Measurements from ENCODE around the gene CRTAC1.

The CRTAC1 gene

GRCh38 chr10:98045785-98046389 lies 15.5 kb upstream of the CRTAC1 start:
- no peak overlapping the region for H3K18ac ChIP-seq (ENCODE audit: low read depth in 1 of 2, low read length in 2 of 2)
- no peak overlapping the region for H3K23ac ChIP-seq (ENCODE audit: low read length in 2 of 2)
- no peak overlapping the region for H4K8ac ChIP-seq (ENCODE audit: low read length)
- H2AK5ac ChIP-seq (ENCODE audit: low read length, severe bottlenecking): no peak overlapping the region
- no peak overlapping the region for H2BK15ac ChIP-seq (ENCODE audit: low read depth, poor library complexity, severe bottlenecking)
- no peak overlapping the region for H3K9ac ChIP-seq (ENCODE audit: low read length)
- no peak overlapping the region for H4K91ac ChIP-seq (ENCODE audit: low read length)
- WGBS: 15% methylated on average over 6 of the region's 6 CpGs
- H2BK5ac ChIP-seq (ENCODE audit: low read depth, low read length, poor library complexity, severe bottlenecking): no peak overlapping the region
- H3K14ac ChIP-seq (ENCODE audit: low read length in 2 of 2): no peak overlapping the region
- DNase-seq: peak; percentile 47
- H3K4me3 ChIP-seq (ENCODE audit: insufficient read depth in 1 of 2, low read depth in 1 of 2, low read length in 2 of 2): no peak overlapping the region
- H2BK120ac ChIP-seq (ENCODE audit: low read depth, low read length): no peak overlapping the region
- no peaks in the 10 kb centered on the region for H3K36me3 ChIP-seq (ENCODE audit: control insufficient read depth in 1 of 2, insufficient read depth in 2 of 2, low read depth in 1 of 2, low read length in 2 of 2)
- H3K79me1 ChIP-seq (replicated peaks; ENCODE audit: low read length, poor library complexity, severe bottlenecking): no peaks in the 10 kb centered on the region
- H3K27ac ChIP-seq (ENCODE audit: low read length, poor library complexity, severe bottlenecking): no peak overlapping the region
- H3K4me2 ChIP-seq (ENCODE audit: low read length, poor library complexity, severe bottlenecking): no peak overlapping the region
- no peak overlapping the region for H3K4ac ChIP-seq (ENCODE audit: low read depth in 1 of 2, low read length in 2 of 2)
- no peaks in the 10 kb centered on the region for H3K9me3 ChIP-seq (ENCODE audit: control insufficient read depth, low read length)
- no peak overlapping the region for H2BK12ac ChIP-seq (ENCODE audit: low read length in 2 of 2)
- H3K27me3 ChIP-seq (ENCODE audit: control insufficient read depth in 1 of 2, insufficient read depth in 1 of 2, low read length in 2 of 2): peaks cover 52 to 53% of the 10 kb centered on the region in 2 experiments
- no peak overlapping the region for H2AFZ ChIP-seq (ENCODE audit: low read depth, low read length)
- H3K4me1 ChIP-seq (ENCODE audit: control insufficient read depth, insufficient read depth, low read depth, low read length): no peaks in the 10 kb centered on the region

GRCh38 chr10:98041352-98042043 lies 11.1 kb upstream of the CRTAC1 start:
- no peak overlapping the region for H3K18ac ChIP-seq (ENCODE audit: low read depth in 1 of 2, low read length in 2 of 2)
- WGBS: 16% methylated on average over 6 of the region's 7 CpGs
- H3K4me3 ChIP-seq (ENCODE audit: insufficient read depth in 1 of 2, low read depth in 1 of 2, low read length in 2 of 2): no peak overlapping the region
- peak; percentile 62 for DNase-seq
- no peaks in the 10 kb centered on the region for H3K79me1 ChIP-seq (replicated peaks; ENCODE audit: low read length, poor library complexity, severe bottlenecking)
- no peak overlapping the region for H4K91ac ChIP-seq (ENCODE audit: low read length)
- no peak overlapping the region for H3K27ac ChIP-seq (ENCODE audit: low read length, poor library complexity, severe bottlenecking)
- H2BK15ac ChIP-seq (ENCODE audit: low read depth, poor library complexity, severe bottlenecking): no peak overlapping the region
- H3K4me2 ChIP-seq (ENCODE audit: low read length, poor library complexity, severe bottlenecking): no peak overlapping the region
- no peaks in the 10 kb centered on the region for H3K9me3 ChIP-seq (ENCODE audit: control insufficient read depth, low read length)
- H3K14ac ChIP-seq (ENCODE audit: low read length in 2 of 2): no peak overlapping the region
- no peak overlapping the region for H4K8ac ChIP-seq (ENCODE audit: low read length)
- no peak overlapping the region for H3K9ac ChIP-seq (ENCODE audit: low read length)
- peaks cover 84 to 87% of the 10 kb centered on the region in 2 experiments for H3K27me3 ChIP-seq (ENCODE audit: control insufficient read depth in 1 of 2, insufficient read depth in 1 of 2, low read length in 2 of 2)
- H2BK12ac ChIP-seq (ENCODE audit: low read length in 2 of 2): no peak overlapping the region
- H2AK5ac ChIP-seq (ENCODE audit: low read length, severe bottlenecking): no peak overlapping the region
- no peak overlapping the region for H2AFZ ChIP-seq (ENCODE audit: low read depth, low read length)
- peaks cover 3% of the 10 kb centered on the region for H3K4me1 ChIP-seq (ENCODE audit: control insufficient read depth, insufficient read depth, low read depth, low read length)
- no peaks in the 10 kb centered on the region for H3K36me3 ChIP-seq (ENCODE audit: control insufficient read depth in 1 of 2, insufficient read depth in 2 of 2, low read depth in 1 of 2, low read length in 2 of 2)
- no peak overlapping the region for H2BK5ac ChIP-seq (ENCODE audit: low read depth, low read length, poor library complexity, severe bottlenecking)
- no peak overlapping the region for H3K4ac ChIP-seq (ENCODE audit: low read depth in 1 of 2, low read length in 2 of 2)
- H3K23ac ChIP-seq (ENCODE audit: low read length in 2 of 2): no peak overlapping the region
- H2BK120ac ChIP-seq (ENCODE audit: low read depth, low read length): no peak overlapping the region

GRCh38 chr10:98039690-98040381 lies 9.4 kb upstream of the CRTAC1 start:
- H2BK120ac ChIP-seq (ENCODE audit: low read depth, low read length): no peak overlapping the region
- no peak overlapping the region for H3K23ac ChIP-seq (ENCODE audit: low read length in 2 of 2)
- H3K4me1 ChIP-seq (ENCODE audit: control insufficient read depth, insufficient read depth, low read depth, low read length): peaks cover 3% of the 10 kb centered on the region
- no peak overlapping the region for H3K27ac ChIP-seq (ENCODE audit: low read length, poor library complexity, severe bottlenecking)
- H3K4ac ChIP-seq (ENCODE audit: low read depth in 1 of 2, low read length in 2 of 2): no peak overlapping the region
- WGBS: 69% methylated on average over 10 of the region's 10 CpGs
- no peak overlapping the region for H4K8ac ChIP-seq (ENCODE audit: low read length)
- no peaks in the 10 kb centered on the region for H3K36me3 ChIP-seq (ENCODE audit: control insufficient read depth in 1 of 2, insufficient read depth in 2 of 2, low read depth in 1 of 2, low read length in 2 of 2)
- H3K4me2 ChIP-seq (ENCODE audit: low read length, poor library complexity, severe bottlenecking): no peak overlapping the region
- no peak overlapping the region for H2BK15ac ChIP-seq (ENCODE audit: low read depth, poor library complexity, severe bottlenecking)
- no peak overlapping the region for H2BK5ac ChIP-seq (ENCODE audit: low read depth, low read length, poor library complexity, severe bottlenecking)
- H2AK5ac ChIP-seq (ENCODE audit: low read length, severe bottlenecking): no peak overlapping the region
- H4K91ac ChIP-seq (ENCODE audit: low read length): no peak overlapping the region
- DNase-seq: no peak
- no peak overlapping the region for H2BK12ac ChIP-seq (ENCODE audit: low read length in 2 of 2)
- H3K27me3 ChIP-seq (ENCODE audit: control insufficient read depth in 1 of 2, insufficient read depth in 1 of 2, low read length in 2 of 2): peaks cover 94 to 95% of the 10 kb centered on the region in 2 experiments
- H3K4me3 ChIP-seq (ENCODE audit: insufficient read depth in 1 of 2, low read depth in 1 of 2, low read length in 2 of 2): no peak overlapping the region
- H2AFZ ChIP-seq (ENCODE audit: low read depth, low read length): no peak overlapping the region
- H3K79me1 ChIP-seq (replicated peaks; ENCODE audit: low read length, poor library complexity, severe bottlenecking): no peaks in the 10 kb centered on the region
- H3K18ac ChIP-seq (ENCODE audit: low read depth in 1 of 2, low read length in 2 of 2): no peak overlapping the region
- H3K9ac ChIP-seq (ENCODE audit: low read length): no peak overlapping the region
- H3K9me3 ChIP-seq (ENCODE audit: control insufficient read depth, low read length): no peaks in the 10 kb centered on the region
- H3K14ac ChIP-seq (ENCODE audit: low read length in 2 of 2): no peak overlapping the region

- H3K9ac ChIP-seq (ENCODE audit: low read length): no peak overlapping the region
- H3K9me3 ChIP-seq (ENCODE audit: control insufficient read depth, low read length): no peaks in the 10 kb centered on the region
- no peak overlapping the region for H3K27ac ChIP-seq (ENCODE audit: low read length, poor library complexity, severe bottlenecking)
- no peak overlapping the region for H2BK5ac ChIP-seq (ENCODE audit: low read depth, low read length, poor library complexity, severe bottlenecking)
- H3K18ac ChIP-seq (ENCODE audit: low read depth in 1 of 2, low read length in 2 of 2): no peak overlapping the region
- no peaks in the 10 kb centered on the region for H3K79me1 ChIP-seq (replicated peaks; ENCODE audit: low read length, poor library complexity, severe bottlenecking)
- H2BK120ac ChIP-seq (ENCODE audit: low read depth, low read length): no peak overlapping the region
- no peak overlapping the region for H3K4me3 ChIP-seq (ENCODE audit: insufficient read depth in 1 of 2, low read depth in 1 of 2, low read length in 2 of 2)
- no peak overlapping the region for H2AK5ac ChIP-seq (ENCODE audit: low read length, severe bottlenecking)
- WGBS: 10% methylated on average over 20 of the region's 20 CpGs
- peaks cover 93 to 95% of the 10 kb centered on the region in 2 experiments for H3K27me3 ChIP-seq (ENCODE audit: control insufficient read depth in 1 of 2, insufficient read depth in 1 of 2, low read length in 2 of 2)
- no peak for DNase-seq
- no peak overlapping the region for H2BK12ac ChIP-seq (ENCODE audit: low read length in 2 of 2)
- H3K36me3 ChIP-seq (ENCODE audit: control insufficient read depth in 1 of 2, insufficient read depth in 2 of 2, low read depth in 1 of 2, low read length in 2 of 2): no peaks in the 10 kb centered on the region
- H3K23ac ChIP-seq (ENCODE audit: low read length in 2 of 2): no peak overlapping the region
- no peak overlapping the region for H4K91ac ChIP-seq (ENCODE audit: low read length)
- no peak overlapping the region for H3K4ac ChIP-seq (ENCODE audit: low read depth in 1 of 2, low read length in 2 of 2)
- no peak overlapping the region for H3K14ac ChIP-seq (ENCODE audit: low read length in 2 of 2)
- no peak overlapping the region for H2BK15ac ChIP-seq (ENCODE audit: low read depth, poor library complexity, severe bottlenecking)
- peaks cover 3% of the 10 kb centered on the region for H3K4me1 ChIP-seq (ENCODE audit: control insufficient read depth, insufficient read depth, low read depth, low read length)
- H3K4me2 ChIP-seq (ENCODE audit: low read length, poor library complexity, severe bottlenecking): no peak overlapping the region
- H4K8ac ChIP-seq (ENCODE audit: low read length): no peak overlapping the region
- no peak overlapping the region for H2AFZ ChIP-seq (ENCODE audit: low read depth, low read length)
These were observed 7.9 kb upstream of the CRTAC1 start for GRCh38 chr10:98038288-98038687.

Measured in mesenchymal stem cell (in vitro differentiated cells and primary cell).